GM23338 (cell line): ENCODE measurements around the gene FOXE3. TPM values are rescaled to one million over a fixed set of nuclear protein-coding genes. Genes with fewer than 3 reads are reported as not detected.

Source experiments
- ATAC-seq: fragments of 200-7000 bp; cut with Tn5 transposase; 3 replicates; pipeline ENCODE4 v1.9.1; 2020
- DNase-seq: peaks from one replicate; pipeline ENCODE4 v3.0.0-alpha.2; 2015; ENCODE audit warnings: low spot score
- H2AFZ ChIP-seq: fragments of 200-600 bp; sonication (generic); 2 replicates; pipeline ENCODE4 v1.8.0; 2016; ENCODE audit warnings: antibody characterized with exemption, mild to moderate bottlenecking, moderate library complexity
- H3F3A ChIP-seq: fragments of 200-600 bp; sonication (generic); replicated peaks from 2 replicates; pipeline ENCODE4 v1.8.0; 2017; ENCODE audit warnings: antibody characterized with exemption, mixed run types, low read depth
- H3K27ac ChIP-seq: fragments of 200-600 bp; sonication (generic); 2 replicates; pipeline ENCODE4 v1.6.1; 2016; ENCODE audit warnings: low read depth
- H3K27me3 ChIP-seq: fragments of 200-600 bp; sonication (generic); 2 replicates; pipeline ENCODE4 v1.8.0; 2016; ENCODE audit warnings: mild to moderate bottlenecking, mixed run types, moderate library complexity; ENCODE audit not compliant: insufficient read depth
- H3K36me3 ChIP-seq: fragments of 200-600 bp; sonication (generic); 2 replicates; pipeline ENCODE4 v1.8.0; 2016; ENCODE audit warnings: mild to moderate bottlenecking; ENCODE audit not compliant: insufficient read depth
- H3K4me1 ChIP-seq: fragments of 200-600 bp; sonication (generic); 2 replicates; pipeline ENCODE4 v1.8.0; 2016; ENCODE audit warnings: mild to moderate bottlenecking, moderate library complexity; ENCODE audit not compliant: insufficient read depth
- H3K4me2 ChIP-seq: fragments of 200-600 bp; sonication (generic); 2 replicates; pipeline ENCODE4 v1.7.1; 2017; ENCODE audit warnings: mixed run types
- H3K4me3 ChIP-seq: fragments of 200-600 bp; sonication (generic); 2 replicates; pipeline ENCODE4 v1.6.1; 2016; ENCODE audit warnings: mixed run types
- H3K79me2 ChIP-seq: fragments of 200-600 bp; sonication (generic); replicated peaks from 2 replicates; pipeline ENCODE4 v1.8.0; 2017; ENCODE audit warnings: mild to moderate bottlenecking; ENCODE audit not compliant: insufficient read depth
- H3K9me2 ChIP-seq: fragments of 200-600 bp; sonication (generic); 2 replicates; pipeline ENCODE4 v1.8.0; 2017; ENCODE audit not compliant: insufficient read depth
- H4K20me1 ChIP-seq: fragments of 200-600 bp; sonication (generic); replicated peaks from 2 replicates; pipeline ENCODE4 v1.8.0; 2017; ENCODE audit warnings: mild to moderate bottlenecking; ENCODE audit not compliant: insufficient read depth
- H3K27ac Mint-ChIP-seq: 2 replicates; pipeline ENCODE4 v1.8.0; 2020; ENCODE audit warnings: inconsistent platforms, mild to moderate bottlenecking, moderate library complexity, mixed read lengths
- H3K27me3 Mint-ChIP-seq: 3 replicates; pipeline ENCODE4 v1.8.0; 2022; ENCODE audit warnings: low read depth, mild to moderate bottlenecking, moderate library complexity, mixed read lengths, inconsistent platforms; ENCODE audit not compliant: insufficient read depth, poor library complexity
- H3K36me3 Mint-ChIP-seq: 3 replicates; pipeline ENCODE4 v1.8.0; 2021; ENCODE audit warnings: low read depth, mild to moderate bottlenecking, inconsistent platforms, moderate library complexity, mixed read lengths
- H3K4me1 Mint-ChIP-seq: 3 replicates; pipeline ENCODE4 v1.8.0; 2020; ENCODE audit warnings: mild to moderate bottlenecking, inconsistent platforms, mixed read lengths
- H3K4me3 Mint-ChIP-seq: 3 replicates; pipeline ENCODE4 v1.8.0; 2021; ENCODE audit warnings: moderate library complexity, mild to moderate bottlenecking, inconsistent platforms, mixed read lengths
- H3K9me3 Mint-ChIP-seq: 3 replicates; pipeline ENCODE4 v1.8.0; 2020; ENCODE audit warnings: moderate library complexity, mild to moderate bottlenecking, inconsistent platforms, mixed read lengths
- CREB1 ChIP-seq: fragments of 250-450 bp; sonication (Bioruptor Pico); IDR thresholded peaks from 2 replicates; pipeline ENCODE4 v1.5.0; 2020; ENCODE audit warnings: low read depth, mild to moderate bottlenecking, moderate library complexity
- EZH2 ChIP-seq: fragments of 200-600 bp; sonication (generic); IDR thresholded peaks from one replicate; pipeline ENCODE4 v1.8.0; 2017; ENCODE audit warnings: antibody characterized with exemption, mild to moderate bottlenecking, low read depth; ENCODE audit not compliant: unreplicated experiment
- EZH2phosphoT487 ChIP-seq: fragments of 200-600 bp; sonication (generic); IDR thresholded peaks from one replicate; pipeline ENCODE4 v1.8.1; 2018; ENCODE audit warnings: antibody characterized with exemption; ENCODE audit not compliant: unreplicated experiment
- ZNF114 ChIP-seq: fragments of 250-450 bp; sonication (Bioruptor Pico); IDR thresholded peaks from 2 replicates; pipeline ENCODE4 v1.5.0; 2020; ENCODE audit warnings: mild to moderate bottlenecking, moderate library complexity
- polyA plus RNA-seq: library from polyadenylated mRNA; unstranded; fragments of >200 nt; fragmentation: Nextera tagmentation; extraction: Ambion mirVana; gene quantifications from 2 replicates; pipeline ENCODE4 v1.2.1, GENCODE V29; 2016
- total RNA-seq: library from RNA; depleted of rRNA; stranded (reverse); fragments of >200 nt; shearing (Covaris generic); gene quantifications from 2 replicates; pipeline ENCODE4 v1.2.3, GENCODE V29; 2014
- TF ChIP-seq, protein P1 (sequence below): fragments of 250-450 bp; sonication (Bioruptor Pico); IDR thresholded peaks from 2 replicates; pipeline ENCODE4 v1.5.0; 2020; ENCODE audit warnings: mild to moderate bottlenecking, moderate library complexity
- TF ChIP-seq, protein P2 (sequence below): IDR thresholded peaks from one replicate; pipeline ENCODE4 v1.6.1; 2018; ENCODE audit warnings: antibody characterized with exemption; ENCODE audit not compliant: unreplicated experiment

The FOXE3 gene
- total and polyA plus RNA-seq, 2 experiments from 2014 or later, result not detected

DNA sequence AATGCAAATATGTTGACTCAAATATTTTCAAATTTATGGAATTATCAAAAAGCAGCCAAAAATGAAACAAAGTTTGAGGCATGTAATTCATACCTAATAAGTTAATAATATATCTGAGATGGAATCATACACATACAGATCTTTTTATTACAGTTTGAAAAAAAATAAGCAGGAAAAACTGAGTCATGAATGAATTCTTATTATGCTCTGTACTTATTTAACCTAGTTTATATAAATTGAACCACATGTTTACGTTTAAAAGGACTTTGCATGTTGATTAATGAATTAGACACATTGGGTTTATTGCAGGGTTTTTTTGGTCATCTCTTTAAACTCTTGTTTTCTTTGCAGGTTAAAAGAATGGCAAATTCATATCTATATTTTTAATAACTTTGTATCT, 41.6 kb upstream of the FOXE3 start (continued):
- TF ChIP-seq, protein P1, sequence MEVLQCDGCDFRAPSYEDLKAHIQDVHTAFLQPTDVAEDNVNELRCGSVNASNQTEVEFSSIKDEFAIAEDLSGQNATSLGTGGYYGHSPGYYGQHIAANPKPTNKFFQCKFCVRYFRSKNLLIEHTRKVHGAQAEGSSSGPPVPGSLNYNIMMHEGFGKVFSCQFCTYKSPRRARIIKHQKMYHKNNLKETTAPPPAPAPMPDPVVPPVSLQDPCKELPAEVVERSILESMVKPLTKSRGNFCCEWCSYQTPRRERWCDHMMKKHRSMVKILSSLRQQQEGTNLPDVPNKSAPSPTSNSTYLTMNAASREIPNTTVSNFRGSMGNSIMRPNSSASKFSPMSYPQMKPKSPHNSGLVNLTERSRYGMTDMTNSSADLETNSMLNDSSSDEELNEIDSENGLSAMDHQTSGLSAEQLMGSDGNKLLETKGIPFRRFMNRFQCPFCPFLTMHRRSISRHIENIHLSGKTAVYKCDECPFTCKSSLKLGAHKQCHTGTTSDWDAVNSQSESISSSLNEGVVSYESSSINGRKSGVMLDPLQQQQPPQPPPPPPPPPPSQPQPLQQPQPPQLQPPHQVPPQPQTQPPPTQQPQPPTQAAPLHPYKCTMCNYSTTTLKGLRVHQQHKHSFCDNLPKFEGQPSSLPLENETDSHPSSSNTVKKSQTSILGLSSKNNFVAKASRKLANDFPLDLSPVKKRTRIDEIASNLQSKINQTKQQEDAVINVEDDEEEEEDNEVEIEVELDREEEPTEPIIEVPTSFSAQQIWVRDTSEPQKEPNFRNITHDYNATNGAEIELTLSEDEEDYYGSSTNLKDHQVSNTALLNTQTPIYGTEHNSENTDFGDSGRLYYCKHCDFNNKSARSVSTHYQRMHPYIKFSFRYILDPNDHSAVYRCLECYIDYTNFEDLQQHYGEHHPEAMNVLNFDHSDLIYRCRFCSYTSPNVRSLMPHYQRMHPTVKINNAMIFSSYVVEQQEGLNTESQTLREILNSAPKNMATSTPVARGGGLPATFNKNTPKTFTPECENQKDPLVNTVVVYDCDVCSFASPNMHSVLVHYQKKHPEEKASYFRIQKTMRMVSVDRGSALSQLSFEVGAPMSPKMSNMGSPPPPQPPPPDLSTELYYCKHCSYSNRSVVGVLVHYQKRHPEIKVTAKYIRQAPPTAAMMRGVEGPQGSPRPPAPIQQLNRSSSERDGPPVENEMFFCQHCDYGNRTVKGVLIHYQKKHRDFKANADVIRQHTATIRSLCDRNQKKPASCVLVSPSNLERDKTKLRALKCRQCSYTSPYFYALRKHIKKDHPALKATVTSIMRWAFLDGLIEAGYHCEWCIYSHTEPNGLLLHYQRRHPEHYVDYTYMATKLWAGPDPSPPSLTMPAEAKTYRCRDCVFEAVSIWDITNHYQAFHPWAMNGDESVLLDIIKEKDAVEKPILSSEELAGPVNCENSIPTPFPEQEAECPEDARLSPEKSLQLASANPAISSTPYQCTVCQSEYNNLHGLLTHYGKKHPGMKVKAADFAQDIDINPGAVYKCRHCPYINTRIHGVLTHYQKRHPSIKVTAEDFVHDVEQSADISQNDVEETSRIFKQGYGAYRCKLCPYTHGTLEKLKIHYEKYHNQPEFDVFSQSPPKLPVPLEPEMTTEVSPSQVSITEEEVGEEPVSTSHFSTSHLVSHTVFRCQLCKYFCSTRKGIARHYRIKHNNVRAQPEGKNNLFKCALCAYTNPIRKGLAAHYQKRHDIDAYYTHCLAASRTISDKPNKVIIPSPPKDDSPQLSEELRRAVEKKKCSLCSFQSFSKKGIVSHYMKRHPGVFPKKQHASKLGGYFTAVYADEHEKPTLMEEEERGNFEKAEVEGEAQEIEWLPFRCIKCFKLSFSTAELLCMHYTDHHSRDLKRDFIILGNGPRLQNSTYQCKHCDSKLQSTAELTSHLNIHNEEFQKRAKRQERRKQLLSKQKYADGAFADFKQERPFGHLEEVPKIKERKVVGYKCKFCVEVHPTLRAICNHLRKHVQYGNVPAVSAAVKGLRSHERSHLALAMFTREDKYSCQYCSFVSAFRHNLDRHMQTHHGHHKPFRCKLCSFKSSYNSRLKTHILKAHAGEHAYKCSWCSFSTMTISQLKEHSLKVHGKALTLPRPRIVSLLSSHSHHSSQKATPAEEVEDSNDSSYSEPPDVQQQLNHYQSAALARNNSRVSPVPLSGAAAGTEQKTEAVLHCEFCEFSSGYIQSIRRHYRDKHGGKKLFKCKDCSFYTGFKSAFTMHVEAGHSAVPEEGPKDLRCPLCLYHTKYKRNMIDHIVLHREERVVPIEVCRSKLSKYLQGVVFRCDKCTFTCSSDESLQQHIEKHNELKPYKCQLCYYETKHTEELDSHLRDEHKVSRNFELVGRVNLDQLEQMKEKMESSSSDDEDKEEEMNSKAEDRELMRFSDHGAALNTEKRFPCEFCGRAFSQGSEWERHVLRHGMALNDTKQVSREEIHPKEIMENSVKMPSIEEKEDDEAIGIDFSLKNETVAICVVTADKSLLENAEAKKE (CRISPR knock-in tag), result no peak
- no peak for TF ChIP-seq EZH2phosphoT487

DNA sequence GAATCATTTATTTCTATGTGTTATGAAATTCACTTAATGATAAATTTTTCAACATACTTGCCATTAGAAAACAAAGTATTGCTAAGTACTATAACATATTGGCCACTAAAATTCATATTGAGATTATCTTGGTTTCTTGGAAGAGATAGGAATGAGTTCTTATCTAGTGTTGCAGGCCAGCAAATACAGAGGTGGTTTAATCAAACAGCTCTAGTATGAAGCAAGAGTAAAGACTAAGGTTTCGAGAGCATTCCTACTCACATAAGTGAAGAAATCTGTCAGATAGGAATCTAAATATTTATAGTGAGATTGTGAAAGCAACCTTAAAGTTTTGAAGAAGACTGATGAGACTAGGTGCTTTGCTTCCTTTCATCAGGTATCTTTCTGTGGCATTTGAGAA, 37.9 kb upstream of the FOXE3 start:
- no peak for DNase-seq
- no peak for ATAC-seq
- Histone ChIP-seq H3K36me3 (peaks cover 10% of the 10 kb centered on the region), H3K4me2 (no peak overlapping the region), H3K4me1 (peaks cover 11% of the 10 kb centered on the region), H3K27ac (no peak overlapping the region), H3K9me2 (no peaks in the 10 kb centered on the region), H3F3A (no peaks in the 10 kb centered on the region), H3K79me2 (no peaks in the 10 kb centered on the region), H3K4me3 (no peak overlapping the region), H2AFZ (no peak overlapping the region), H4K20me1 (no peaks in the 10 kb centered on the region), H3K27me3 (no peaks in the 10 kb centered on the region)
- Mint-ChIP-seq H3K4me1 (peaks cover 12% of the 10 kb centered on the region), H3K27ac (no peak overlapping the region), H3K9me3 (no peaks in the 10 kb centered on the region), H3K4me3 (no peak overlapping the region), H3K27me3 (no peaks in the 10 kb centered on the region), H3K36me3 (peaks cover 2% of the 10 kb centered on the region; the same call in 2 of the 3 replicates)
- no peak for TF ChIP-seq CREB1 (CRISPR knock-in tag)
- TF ChIP-seq, protein P1 (CRISPR knock-in tag), result no peak
- TF ChIP-seq, protein P2, sequence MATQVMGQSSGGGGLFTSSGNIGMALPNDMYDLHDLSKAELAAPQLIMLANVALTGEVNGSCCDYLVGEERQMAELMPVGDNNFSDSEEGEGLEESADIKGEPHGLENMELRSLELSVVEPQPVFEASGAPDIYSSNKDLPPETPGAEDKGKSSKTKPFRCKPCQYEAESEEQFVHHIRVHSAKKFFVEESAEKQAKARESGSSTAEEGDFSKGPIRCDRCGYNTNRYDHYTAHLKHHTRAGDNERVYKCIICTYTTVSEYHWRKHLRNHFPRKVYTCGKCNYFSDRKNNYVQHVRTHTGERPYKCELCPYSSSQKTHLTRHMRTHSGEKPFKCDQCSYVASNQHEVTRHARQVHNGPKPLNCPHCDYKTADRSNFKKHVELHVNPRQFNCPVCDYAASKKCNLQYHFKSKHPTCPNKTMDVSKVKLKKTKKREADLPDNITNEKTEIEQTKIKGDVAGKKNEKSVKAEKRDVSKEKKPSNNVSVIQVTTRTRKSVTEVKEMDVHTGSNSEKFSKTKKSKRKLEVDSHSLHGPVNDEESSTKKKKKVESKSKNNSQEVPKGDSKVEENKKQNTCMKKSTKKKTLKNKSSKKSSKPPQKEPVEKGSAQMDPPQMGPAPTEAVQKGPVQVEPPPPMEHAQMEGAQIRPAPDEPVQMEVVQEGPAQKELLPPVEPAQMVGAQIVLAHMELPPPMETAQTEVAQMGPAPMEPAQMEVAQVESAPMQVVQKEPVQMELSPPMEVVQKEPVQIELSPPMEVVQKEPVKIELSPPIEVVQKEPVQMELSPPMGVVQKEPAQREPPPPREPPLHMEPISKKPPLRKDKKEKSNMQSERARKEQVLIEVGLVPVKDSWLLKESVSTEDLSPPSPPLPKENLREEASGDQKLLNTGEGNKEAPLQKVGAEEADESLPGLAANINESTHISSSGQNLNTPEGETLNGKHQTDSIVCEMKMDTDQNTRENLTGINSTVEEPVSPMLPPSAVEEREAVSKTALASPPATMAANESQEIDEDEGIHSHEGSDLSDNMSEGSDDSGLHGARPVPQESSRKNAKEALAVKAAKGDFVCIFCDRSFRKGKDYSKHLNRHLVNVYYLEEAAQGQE, result no peak
- TF ChIP-seq ZNF114, result no peak
- TF ChIP-seq EZH2, result no peak
